Trophoblast cell (in vitro differentiated cells and primary cell): Measurements from ENCODE around the gene ZBTB40.

Source experiments
- DNase-seq, 2 donors: peaks; one replicate each; pipeline ENCODE4 v3.0.0-alpha.2; 2016
- H2AFZ ChIP-seq: 2 replicates; pipeline ENCODE4 v1.6.1; 2013; ENCODE audit warnings: low read length, moderate library complexity, mild to moderate bottlenecking; ENCODE audit not compliant: insufficient read depth, poor library complexity
- H2AK5ac ChIP-seq: 2 replicates; pipeline ENCODE4 v1.6.1; 2013; ENCODE audit warnings: mild to moderate bottlenecking, low read length
- H2BK120ac ChIP-seq: 2 replicates; pipeline ENCODE4 v1.6.1; 2013; ENCODE audit warnings: low read length, mild to moderate bottlenecking, moderate library complexity; ENCODE audit not compliant: insufficient read depth, poor library complexity
- H2BK12ac ChIP-seq: 2 replicates; pipeline ENCODE4 v1.6.1; 2013; ENCODE audit warnings: mild to moderate bottlenecking, low read length, moderate library complexity
- H2BK5ac ChIP-seq: 2 replicates; pipeline ENCODE4 v1.6.1; 2013; ENCODE audit warnings: low read length, low read depth, moderate library complexity, mild to moderate bottlenecking; ENCODE audit not compliant: poor library complexity
- H3K14ac ChIP-seq: 2 replicates; pipeline ENCODE4 v1.6.1; 2013; ENCODE audit warnings: mild to moderate bottlenecking, low read length
- H3K18ac ChIP-seq: 2 replicates; pipeline ENCODE4 v1.6.1; 2013; ENCODE audit warnings: mild to moderate bottlenecking, low read length
- H3K23ac ChIP-seq: 2 replicates; pipeline ENCODE4 v1.6.1; 2013; ENCODE audit warnings: low read length
- H3K27ac ChIP-seq: 2 replicates; pipeline ENCODE4 v1.5.1; 2013; ENCODE audit warnings: low read depth, mild to moderate bottlenecking, inconsistent platforms, low read length, moderate library complexity
- H3K27me3 ChIP-seq: 2 replicates; pipeline ENCODE4 v1.6.1; 2013; ENCODE audit warnings: inconsistent platforms, mild to moderate bottlenecking, low read length, moderate library complexity; ENCODE audit not compliant: insufficient read depth
- H3K36me3 ChIP-seq, 2 experiments: 1 replicate in 1 of 2; 2 replicates in 1 of 2; pipeline ENCODE4 v1.6.1; 2013; ENCODE audit warnings: low read length in 2 of 2, mild to moderate bottlenecking in 2 of 2, moderate library complexity in 1 of 2; ENCODE audit not compliant: insufficient read depth in 2 of 2, control insufficient read depth in 1 of 2
- H3K4ac ChIP-seq: 2 replicates; pipeline ENCODE4 v1.6.1; 2013; ENCODE audit warnings: low read depth, mild to moderate bottlenecking, low read length, moderate library complexity
- H3K4me1 ChIP-seq, 2 experiments: 1 replicate in 1 of 2; 2 replicates in 1 of 2; pipeline ENCODE4 v1.6.1; 2013; ENCODE audit warnings: low read length in 2 of 2, mild to moderate bottlenecking in 2 of 2, moderate library complexity in 1 of 2; ENCODE audit not compliant: insufficient read depth in 2 of 2, control insufficient read depth in 1 of 2
- H3K4me2 ChIP-seq: 2 replicates; pipeline ENCODE4 v1.6.1; 2013; ENCODE audit warnings: inconsistent platforms, mild to moderate bottlenecking, low read length, moderate library complexity
- H3K4me3 ChIP-seq: 2 replicates; pipeline ENCODE4 v1.5.1; 2013; ENCODE audit warnings: mild to moderate bottlenecking, low read depth, low read length, inconsistent platforms
- H3K79me1 ChIP-seq: one replicate; pipeline ENCODE4 v1.6.1; 2013; ENCODE audit warnings: low read length
- H3K79me2 ChIP-seq: 2 replicates; pipeline ENCODE4 v1.6.1; 2013; ENCODE audit warnings: low read length, mild to moderate bottlenecking; ENCODE audit not compliant: control insufficient read depth, insufficient read depth, poor library complexity
- H3K9ac ChIP-seq: 2 replicates; pipeline ENCODE4 v1.6.1; 2013; ENCODE audit warnings: mild to moderate bottlenecking, low read length
- H3K9me3 ChIP-seq: 2 replicates; pipeline ENCODE4 v1.6.1; 2013; ENCODE audit warnings: low read depth, mild to moderate bottlenecking, control low read depth, inconsistent platforms, low read length; ENCODE audit not compliant: insufficient read depth
- H4K12ac ChIP-seq: 2 replicates; pipeline ENCODE4 v1.6.1; 2013; ENCODE audit warnings: low read depth, mild to moderate bottlenecking, low read length, moderate library complexity
- H4K8ac ChIP-seq: 2 replicates; pipeline ENCODE4 v1.6.1; 2013; ENCODE audit warnings: low read depth, mild to moderate bottlenecking, low read length, moderate library complexity
- H4K91ac ChIP-seq: one replicate; pipeline ENCODE4 v1.6.1; 2013; ENCODE audit warnings: low read depth, mild to moderate bottlenecking, low read length, moderate library complexity
- WGBS: extraction: QIAGEN DNeasy Blood & Tissue Kit; methylation state at CpG from one replicate; pipeline ENCODE4 v1.1.7; 2013; ENCODE audit warnings: missing lambda C conversion rate; ENCODE audit not compliant: insufficient read length, insufficient coverage; ENCODE audit errors: extremely low coverage; 5-methylcytosine and 5-hydroxymethylcytosine counted together

ZBTB40 gene

DNA sequence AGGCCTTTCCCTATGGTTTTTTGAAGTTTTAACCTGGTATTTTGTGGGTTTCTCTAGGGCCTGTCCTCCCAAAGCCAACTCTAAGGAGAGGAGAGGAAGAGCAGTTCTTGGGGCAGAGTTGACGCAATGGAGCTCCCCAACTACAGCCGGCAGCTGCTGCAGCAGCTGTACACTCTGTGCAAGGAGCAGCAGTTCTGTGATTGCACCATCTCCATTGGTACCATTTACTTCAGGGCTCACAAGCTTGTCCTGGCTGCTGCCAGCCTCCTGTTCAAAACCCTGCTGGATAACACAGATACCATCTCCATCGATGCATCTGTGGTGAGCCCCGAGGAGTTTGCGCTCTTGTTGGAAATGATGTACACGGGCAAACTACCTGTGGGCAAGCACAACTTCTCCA, 38.2 kb downstream of the ZBTB40 start:
- no peak overlapping the region for H3K14ac ChIP-seq
- H4K8ac ChIP-seq = no peak overlapping the region
- H3K4ac ChIP-seq = no peak overlapping the region
- H3K27ac ChIP-seq = no peak overlapping the region
- no peak for DNase-seq
- H2AFZ ChIP-seq = no peak overlapping the region
- H3K9me3 ChIP-seq = no peaks in the 10 kb centered on the region
- H4K91ac ChIP-seq = no peak overlapping the region
- H2BK12ac ChIP-seq = no peak overlapping the region
- H3K36me3 ChIP-seq = peaks cover 0 to 2% of the 10 kb centered on the region in 2 experiments
- H3K4me3 ChIP-seq = no peak overlapping the region
- no peak overlapping the region for H2BK5ac ChIP-seq
- no peak overlapping the region for H3K9ac ChIP-seq
- H3K27me3 ChIP-seq = no peaks in the 10 kb centered on the region
- H3K4me2 ChIP-seq = no peak overlapping the region
- H2AK5ac ChIP-seq = no peak overlapping the region
- peaks cover 2 to 13% of the 10 kb centered on the region in 2 experiments for H3K4me1 ChIP-seq
- H3K18ac ChIP-seq = no peak overlapping the region
- peaks cover 3% of the 10 kb centered on the region for H3K79me2 ChIP-seq
- no peak overlapping the region for H2BK120ac ChIP-seq
- no peak overlapping the region for H3K23ac ChIP-seq
- no peaks in the 10 kb centered on the region for H3K79me1 ChIP-seq
- no peak overlapping the region for H4K12ac ChIP-seq
- WGBS = no CpG with 5 or more reads among the region's 6 CpGs

DNA sequence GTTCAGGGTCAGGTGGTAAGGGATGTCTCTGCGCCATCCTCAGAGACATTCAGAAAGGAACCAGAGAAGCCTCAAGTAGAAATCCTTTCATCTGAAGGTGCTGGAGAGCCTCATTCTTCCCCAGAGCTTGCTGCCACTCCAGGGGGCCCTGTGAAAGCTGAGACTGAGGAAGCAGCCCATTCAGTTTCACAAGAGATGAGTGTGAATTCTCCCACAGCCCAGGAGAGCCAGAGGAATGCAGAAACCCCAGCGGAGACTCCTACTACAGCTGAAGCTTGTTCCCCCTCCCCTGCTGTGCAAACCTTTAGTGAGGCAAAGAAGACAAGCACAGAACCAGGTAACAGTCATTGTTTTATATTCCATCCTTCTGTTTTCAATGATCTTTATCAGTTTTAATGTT, 38.7 kb downstream of the ZBTB40 start:
- Histone ChIP-seq H2BK12ac (no peak overlapping the region), H3K4me1 (peaks cover 2 to 13% of the 10 kb centered on the region in 2 experiments), H3K9ac (no peak overlapping the region), H3K79me1 (no peaks in the 10 kb centered on the region), H2AK5ac (no peak overlapping the region), H3K79me2 (peaks cover 3% of the 10 kb centered on the region), H3K4ac (no peak overlapping the region), H4K91ac (no peak overlapping the region), H4K8ac (no peak overlapping the region), H3K9me3 (no peaks in the 10 kb centered on the region), H3K4me3 (no peak overlapping the region), H3K18ac (no peak overlapping the region), H3K27me3 (no peaks in the 10 kb centered on the region), H3K4me2 (no peak overlapping the region), H3K23ac (no peak overlapping the region), H2BK5ac (no peak overlapping the region), H3K36me3 (peaks cover 0 to 2% of the 10 kb centered on the region in 2 experiments), H2BK120ac (no peak overlapping the region), H4K12ac (no peak overlapping the region), H3K27ac (no peak overlapping the region), H2AFZ (no peak overlapping the region), H3K14ac (no peak overlapping the region)
- no CpG with 5 or more reads among the region's 2 CpGs for WGBS
- peak in 1 of 2 donors; percentile 40 for DNase-seq

- Histone ChIP-seq H2AK5ac (no peak overlapping the region), H3K23ac (no peak overlapping the region), H3K14ac (no peak overlapping the region), H4K91ac (no peak overlapping the region), H3K9me3 (no peaks in the 10 kb centered on the region), H3K27ac (no peak overlapping the region), H2BK120ac (no peak overlapping the region), H3K4me3 (no peak overlapping the region), H3K27me3 (no peaks in the 10 kb centered on the region), H3K9ac (no peak overlapping the region), H3K18ac (no peak overlapping the region), H3K4ac (no peak overlapping the region), H4K8ac (no peak overlapping the region), H2AFZ (no peak overlapping the region), H3K4me1 (peaks cover 2 to 11% of the 10 kb centered on the region in 2 experiments), H3K36me3 (peaks cover 2 to 10% of the 10 kb centered on the region in 2 experiments), H2BK5ac (no peak overlapping the region), H3K79me1 (no peaks in the 10 kb centered on the region), H3K4me2 (no peak overlapping the region), H4K12ac (no peak overlapping the region), H3K79me2 (peaks cover 3% of the 10 kb centered on the region), H2BK12ac (no peak overlapping the region)
- no peak for DNase-seq
- no CpG with 5 or more reads among the region's 10 CpGs for WGBS
Measured at GRCh38 chr1:22491995-22492715, 40.5 kb downstream of the ZBTB40 start.

DNA sequence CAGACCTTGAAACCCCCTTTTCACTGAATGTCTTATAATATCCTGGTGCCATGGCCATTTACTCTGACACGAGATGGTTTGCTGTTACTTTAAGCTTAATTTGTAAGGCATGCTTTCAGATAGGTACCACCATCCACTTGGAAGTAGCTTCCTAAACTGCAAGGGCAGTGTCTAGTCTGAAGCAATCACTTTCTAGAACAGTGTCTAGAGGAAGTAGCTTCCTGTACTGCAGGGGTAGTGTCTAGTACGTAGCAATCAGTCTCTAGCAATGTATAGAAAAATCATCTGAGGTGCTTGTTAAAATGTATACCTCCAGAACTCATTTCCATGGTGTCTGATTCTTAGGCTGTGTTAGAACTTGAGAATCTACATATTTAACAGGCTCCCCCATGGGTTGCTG, 42.5 kb downstream of the ZBTB40 start:
- no peaks in the 10 kb centered on the region for H3K4me1 ChIP-seq
- H3K4me3 ChIP-seq = no peak overlapping the region
- no peak overlapping the region for H4K8ac ChIP-seq
- H2BK5ac ChIP-seq = no peak overlapping the region
- no peak overlapping the region for H2AFZ ChIP-seq
- WGBS = no CpG with 5 or more reads among the region's 2 CpGs
- H3K14ac ChIP-seq = no peak overlapping the region
- H3K79me1 ChIP-seq = no peaks in the 10 kb centered on the region
- H3K9ac ChIP-seq = no peak overlapping the region
- H2AK5ac ChIP-seq = no peak overlapping the region
- no peak overlapping the region for H3K23ac ChIP-seq
- H3K9me3 ChIP-seq = no peaks in the 10 kb centered on the region
- H3K36me3 ChIP-seq = peaks cover 2 to 10% of the 10 kb centered on the region in 2 experiments
- no peak overlapping the region for H4K12ac ChIP-seq
- H2BK120ac ChIP-seq = no peak overlapping the region
- no peak overlapping the region for H3K4me2 ChIP-seq
- no peak overlapping the region for H3K4ac ChIP-seq
- no peak for DNase-seq
- H3K27ac ChIP-seq = no peak overlapping the region
- H2BK12ac ChIP-seq = no peak overlapping the region
- H3K79me2 ChIP-seq = no peaks in the 10 kb centered on the region
- no peaks in the 10 kb centered on the region for H3K27me3 ChIP-seq
- H3K18ac ChIP-seq = no peak overlapping the region
- H4K91ac ChIP-seq = no peak overlapping the region
